Measurements from ENCODE around the gene LSR. TPM values are rescaled to one million over a fixed set of nuclear protein-coding genes. Genes with fewer than 3 reads are reported as not detected.

Gene LSR
- total and polyA plus RNA-seq, 2 experiments from 2014 or later = 116 to 212 TPM

GRCh38 chr19:35213663-35214632 lies 34.9 kb upstream of the LSR start:
- Histone ChIP-seq H3K36me3 (ENCODE audit: insufficient read depth) (no peaks in the 10 kb centered on the region), H4K20me1 (replicated peaks; ENCODE audit: insufficient read depth) (no peaks in the 10 kb centered on the region), H3K4me2 (no peak overlapping the region), H3K27me3 (ENCODE audit: insufficient read depth) (no peaks in the 10 kb centered on the region), H3K9me2 (ENCODE audit: insufficient read depth) (0 out of 2 replicates have a peak, but pooled peaks cover 3% of the 10 kb centered on the region), H3K4me1 (ENCODE audit: insufficient read depth) (no peaks in the 10 kb centered on the region), H3F3A (replicated peaks; ENCODE audit: low read depth) (peaks cover 6% of the 10 kb centered on the region; the same call in 1 of the 2 replicates), H3K4me3 (no peak overlapping the region), H3K79me2 (replicated peaks; ENCODE audit: insufficient read depth) (no peaks in the 10 kb centered on the region), H2AFZ (no peak overlapping the region), H3K27ac (ENCODE audit: low read depth) (no peak overlapping the region)
- H3K9me3 Mint-ChIP-seq = peaks cover 12% of the 10 kb centered on the region
- no peak overlapping the region for H3K4me3 Mint-ChIP-seq
- ATAC-seq = no peak
- H3K27ac Mint-ChIP-seq = no peak overlapping the region
- peaks cover 6% of the 10 kb centered on the region; the same call in 1 of the 3 replicates for H3K36me3 Mint-ChIP-seq (ENCODE audit: low read depth)
- peaks cover 3% of the 10 kb centered on the region; the same call in 1 of the 3 replicates for H3K4me1 Mint-ChIP-seq
- peaks cover 10% of the 10 kb centered on the region for H3K27me3 Mint-ChIP-seq (ENCODE audit: insufficient read depth, low read depth, poor library complexity)
- DNase-seq (ENCODE audit: low spot score) = no peak
- no peak for TF ChIP-seq EZH2phosphoT487 (IDR thresholded peaks at IDR 0.05; ENCODE audit: unreplicated experiment)
- TF ChIP-seq NANOG (IDR thresholded peaks at IDR 0.05; ENCODE audit: borderline replicate concordance) = no peak
- TF ChIP-seq ZNF331 (CRISPR knock-in tag; IDR thresholded peaks at IDR 0.05; ENCODE audit: low read depth) = no peak
- no peak for TF ChIP-seq ZNF462 (CRISPR knock-in tag; IDR thresholded peaks at IDR 0.05)
- no peak for TF ChIP-seq JUNB (IDR thresholded peaks at IDR 0.05; ENCODE audit: unreplicated experiment)
- no peak for TF ChIP-seq STAT1 (IDR thresholded peaks at IDR 0.05; ENCODE audit: unreplicated experiment)
- TF ChIP-seq EZH2 (IDR thresholded peaks at IDR 0.05; ENCODE audit: low read depth, unreplicated experiment) = no peak
